HepG2 (cell line): ENCODE results near the gene C20orf96. TPM values are rescaled to one million over a fixed set of nuclear protein-coding genes. Genes with fewer than 3 reads are reported as not detected.

Source experiments
- BCL3 ChIP-seq: sonication (generic); formaldehyde crosslinking; IDR thresholded peaks from 2 replicates; pipeline ENCODE4 v1.5.1; 2020; ENCODE audit warnings: mild to moderate bottlenecking, missing genetic modification reagents, moderate library complexity
- CCDC6 ChIP-seq: sonication (generic); formaldehyde crosslinking; IDR thresholded peaks from 2 replicates; pipeline ENCODE4 v1.8.1; 2022; ENCODE audit warnings: mild to moderate bottlenecking, missing genetic modification reagents, moderate library complexity
- CHD4 ChIP-seq: fragments of 200-600 bp; sonication (generic); IDR thresholded peaks from 2 replicates; pipeline ENCODE4 v1.7.0; 2017; ENCODE audit warnings: mild to moderate bottlenecking, low read length, borderline replicate concordance
- ELF1 ChIP-seq: sonication (generic); formaldehyde crosslinking; IDR thresholded peaks from 2 replicates; pipeline ENCODE4 v1.4.0; 2020; ENCODE audit warnings: missing genetic modification reagents
- HOMEZ ChIP-seq: IDR thresholded peaks from 2 replicates; pipeline ENCODE4 v1.6.1; 2016; ENCODE audit warnings: low read depth
- KDM1A ChIP-seq: IDR thresholded peaks from 2 replicates; pipeline ENCODE4 v1.6.1; 2016; ENCODE audit warnings: missing compliant biosample characterization
- MAX ChIP-seq: IDR thresholded peaks from 2 replicates; pipeline ENCODE4 v1.6.1; 2012; ENCODE audit warnings: inconsistent platforms
- MYC ChIP-seq: sonication (generic); formaldehyde crosslinking; IDR thresholded peaks from 2 replicates; pipeline ENCODE4 v1.9.0; 2021; ENCODE audit warnings: missing genetic modification reagents, borderline replicate concordance
- RCOR2 ChIP-seq: IDR thresholded peaks from 2 replicates; pipeline ENCODE4 v1.6.1; 2016; ENCODE audit warnings: missing biosample characterization, missing genetic modification reagents
- RFXAP ChIP-seq: sonication (generic); formaldehyde crosslinking; IDR thresholded peaks from 2 replicates; pipeline ENCODE4 v1.4.0; 2020; ENCODE audit warnings: missing genetic modification reagents, borderline replicate concordance
- SMAD1 ChIP-seq: sonication (generic); formaldehyde crosslinking; IDR thresholded peaks from 2 replicates; pipeline ENCODE4 v1.4.0; 2020; ENCODE audit warnings: missing genetic modification reagents, low read depth, mild to moderate bottlenecking, borderline replicate concordance
- TBL1XR1 ChIP-seq: fragments of 150-350 bp; IDR thresholded peaks from 2 replicates; pipeline ENCODE4 v1.6.1; 2014; ENCODE audit warnings: borderline replicate concordance, low read length; ENCODE audit not compliant: partially characterized antibody
- TERF1 ChIP-seq: sonication (generic); formaldehyde crosslinking; IDR thresholded peaks from 2 replicates; pipeline ENCODE4 v1.8.0; 2022; ENCODE audit warnings: mild to moderate bottlenecking, missing genetic modification reagents, moderate library complexity
- ZBTB2 ChIP-seq: sonication (generic); formaldehyde crosslinking; IDR thresholded peaks from 2 replicates; pipeline ENCODE4 v1.8.0; 2022; ENCODE audit warnings: low read depth, missing genetic modification reagents
- ZBTB20 ChIP-seq: sonication (generic); formaldehyde crosslinking; IDR thresholded peaks from 2 replicates; pipeline ENCODE4 v1.8.1; 2023; ENCODE audit warnings: missing genetic modification reagents, low read depth, mild to moderate bottlenecking, borderline replicate concordance
- ZBTB38 ChIP-seq: sonication (generic); formaldehyde crosslinking; IDR thresholded peaks from 2 replicates; pipeline ENCODE4 v1.5.1; 2020; ENCODE audit warnings: mild to moderate bottlenecking, missing genetic modification reagents
- ZBTB43 ChIP-seq: sonication (generic); formaldehyde crosslinking; conservative IDR thresholded peaks from 2 replicates; pipeline ENCODE4 v1.4.0; 2020; ENCODE audit warnings: missing genetic modification reagents
- ZBTB7B ChIP-seq: sonication (generic); formaldehyde crosslinking; IDR thresholded peaks from 2 replicates; pipeline ENCODE4 v1.4.0; 2020; ENCODE audit warnings: missing genetic modification reagents
- ZFP1 ChIP-seq: IDR thresholded peaks from 2 replicates; pipeline ENCODE4 v1.6.1; 2016
- ZFP36 ChIP-seq: fragments of 150-350 bp; IDR thresholded peaks from 2 replicates; pipeline ENCODE4 v1.6.1; 2018; ENCODE audit warnings: borderline replicate concordance, low read length, low read depth; ENCODE audit not compliant: partially characterized antibody
- ZNF225 ChIP-seq: sonication (generic); formaldehyde crosslinking; IDR thresholded peaks from 2 replicates; pipeline ENCODE4 v1.4.0; 2020; ENCODE audit warnings: mild to moderate bottlenecking, missing genetic modification reagents
- ZNF235 ChIP-seq: sonication (generic); formaldehyde crosslinking; IDR thresholded peaks from 2 replicates; pipeline ENCODE4 v1.8.1; 2023; ENCODE audit warnings: mild to moderate bottlenecking, missing genetic modification reagents, borderline replicate concordance
- ZNF256 ChIP-seq: sonication (generic); formaldehyde crosslinking; conservative IDR thresholded peaks from 2 replicates; pipeline ENCODE4 v1.4.0; 2020; ENCODE audit warnings: missing genetic modification reagents
- ZNF569 ChIP-seq: sonication (generic); formaldehyde crosslinking; IDR thresholded peaks from 2 replicates; pipeline ENCODE4 v1.5.0; 2020; ENCODE audit warnings: mild to moderate bottlenecking, missing genetic modification reagents, moderate library complexity, borderline replicate concordance
- ZNF672 ChIP-seq: sonication (generic); formaldehyde crosslinking; IDR thresholded peaks from 2 replicates; pipeline ENCODE4 v1.8.1; 2022; ENCODE audit warnings: missing genetic modification reagents
- polyA plus RNA-seq, 8 experiments: library from polyadenylated mRNA; depleted of rRNA in 3 of 8; stranded (reverse) in 7 of 8; unstranded in 1 of 8; fragments of >200 nt; fragmentation: Illumina TruSeq in 4 of 8; extraction: Trizol in 4 of 8; gene quantifications; 2 replicates each; pipeline versions ENCODE4 v1.2.1 to v1.2.3, GENCODE V29; 2011 to 2016; ENCODE audit warnings: low read depth in 4 of 8, missing spikeins in 1 of 8, mixed read lengths in 1 of 8; ENCODE audit not compliant: insufficient read depth in 1 of 8
- total RNA-seq, 5 experiments: library from RNA; depleted of rRNA; stranded (reverse); fragments of >200 nt; fragmentation: Illumina TruSeq; extraction: Trizol; gene quantifications; 2 replicates each; pipeline ENCODE4 v1.2.3, GENCODE V29; 2016; ENCODE audit warnings: low read depth in 1 of 5

Gene C20orf96
- total and polyA plus RNA-seq, 2 of the 13 experiments (the other 11 are each of a cell fraction or from before 2014, with no cell fraction given), result 3.8 to 20.6 TPM

GRCh38 chr20:289693-290083 is 862 bp downstream of the C20orf96 start (continued):
- TF ChIP-seq ZBTB2 (no peak), ZFP36 (no peak), ZNF256 (CRISPR knock-in tag) (no peak), TBL1XR1 (no peak), ZBTB20 (CRISPR knock-in tag) (no peak), CHD4 (peak; percentile 93), ZBTB43 (CRISPR knock-in tag) (no peak), MYC (CRISPR knock-in tag) (no peak), HOMEZ (no peak), ZBTB38 (no peak), RCOR2 (no peak), ZNF672 (CRISPR knock-in tag) (no peak), KDM1A (no peak), ELF1 (CRISPR knock-in tag) (no peak), ZBTB7B (CRISPR knock-in tag) (0 out of 2 replicates have a peak, but pooled peaks have one; percentile 40), BCL3 (CRISPR knock-in tag) (0 out of 2 replicates have a peak, but pooled peaks have one; percentile 30), RFXAP (CRISPR knock-in tag) (0 out of 2 replicates have a peak, but pooled peaks have one; percentile 46), SMAD1 (CRISPR knock-in tag) (no peak), ZNF569 (CRISPR knock-in tag) (0 out of 2 replicates have a peak, but pooled peaks have one; percentile 10), CCDC6 (CRISPR knock-in tag) (no peak), ZNF225 (CRISPR knock-in tag) (no peak), MAX (no peak), ZNF235 (CRISPR knock-in tag) (0 out of 2 replicates have a peak, but pooled peaks have one; percentile 73), TERF1 (CRISPR knock-in tag) (no peak), ZFP1 (CRISPR knock-in tag) (0 out of 2 replicates have a peak, but pooled peaks have one; percentile 8)
